ENCODE results near the gene OR7G2.

DNA sequence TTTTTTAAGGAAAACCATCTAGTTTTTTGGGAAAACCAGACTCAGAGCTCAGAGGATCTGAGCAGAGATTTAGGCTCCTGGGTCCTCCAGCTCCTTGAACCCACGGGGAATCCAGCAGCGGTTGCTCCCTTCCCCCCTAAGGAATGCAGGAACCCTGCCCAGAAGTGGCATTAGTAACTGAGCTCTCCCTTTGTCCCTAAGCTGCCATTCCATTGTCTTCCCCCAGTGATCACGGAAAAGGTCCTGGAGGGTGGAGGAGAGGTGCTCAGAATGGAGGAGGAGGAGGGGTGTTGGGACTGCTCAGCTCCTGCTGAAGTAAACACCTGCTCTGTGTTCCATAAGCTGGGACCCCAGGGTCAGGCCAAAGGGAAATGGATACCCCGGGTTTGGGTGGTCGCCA is 37.2 kb downstream of the OR7G2 start:
- no peak for TF ChIP-seq CTCF (IDR thresholded peaks at IDR 0.05)
- TF ChIP-seq TEAD4 (CRISPR knock-in tag; IDR thresholded peaks at IDR 0.05): no peak
- TF ChIP-seq ZNF671 (CRISPR knock-in tag; IDR thresholded peaks at IDR 0.05): no peak
- TF ChIP-seq ESRRA (CRISPR knock-in tag; IDR thresholded peaks at IDR 0.05; ENCODE audit: borderline replicate concordance): no peak
- TF ChIP-seq FOXJ3 (CRISPR knock-in tag; IDR thresholded peaks at IDR 0.05; ENCODE audit: borderline replicate concordance): no peak
- no peak for TF ChIP-seq RORB (CRISPR knock-in tag; IDR thresholded peaks at IDR 0.05)
- no peak for TF ChIP-seq GABPB1 (CRISPR knock-in tag; IDR thresholded peaks at IDR 0.05)
- TF ChIP-seq, protein P1, sequence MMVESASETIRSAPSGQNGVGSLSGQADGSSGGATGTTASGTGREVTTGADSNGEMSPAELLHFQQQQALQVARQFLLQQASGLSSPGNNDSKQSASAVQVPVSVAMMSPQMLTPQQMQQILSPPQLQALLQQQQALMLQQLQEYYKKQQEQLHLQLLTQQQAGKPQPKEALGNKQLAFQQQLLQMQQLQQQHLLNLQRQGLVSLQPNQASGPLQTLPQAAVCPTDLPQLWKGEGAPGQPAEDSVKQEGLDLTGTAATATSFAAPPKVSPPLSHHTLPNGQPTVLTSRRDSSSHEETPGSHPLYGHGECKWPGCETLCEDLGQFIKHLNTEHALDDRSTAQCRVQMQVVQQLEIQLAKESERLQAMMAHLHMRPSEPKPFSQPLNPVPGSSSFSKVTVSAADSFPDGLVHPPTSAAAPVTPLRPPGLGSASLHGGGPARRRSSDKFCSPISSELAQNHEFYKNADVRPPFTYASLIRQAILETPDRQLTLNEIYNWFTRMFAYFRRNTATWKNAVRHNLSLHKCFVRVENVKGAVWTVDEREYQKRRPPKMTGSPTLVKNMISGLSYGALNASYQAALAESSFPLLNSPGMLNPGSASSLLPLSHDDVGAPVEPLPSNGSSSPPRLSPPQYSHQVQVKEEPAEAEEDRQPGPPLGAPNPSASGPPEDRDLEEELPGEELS (CRISPR knock-in tag; IDR thresholded peaks at IDR 0.05): no peak
- TF ChIP-seq ZNF232 (CRISPR knock-in tag; IDR thresholded peaks at IDR 0.05): no peak
- TF ChIP-seq, protein P2, sequence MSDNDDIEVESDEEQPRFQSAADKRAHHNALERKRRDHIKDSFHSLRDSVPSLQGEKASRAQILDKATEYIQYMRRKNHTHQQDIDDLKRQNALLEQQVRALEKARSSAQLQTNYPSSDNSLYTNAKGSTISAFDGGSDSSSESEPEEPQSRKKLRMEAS (CRISPR knock-in tag; IDR thresholded peaks at IDR 0.05): peak; percentile 18; the same call in 1 of the 2 replicates
- TF ChIP-seq NFE2L1 (CRISPR knock-in tag; IDR thresholded peaks at IDR 0.05): no peak
